HG02970 (cell line): ENCODE data around the gene STAB1.

ENCODE experiments used
- ATAC-seq: cut with Tn5 transposase; IDR thresholded peaks from one replicate; pipeline ENCODE4 v1.9.1; 2021; ENCODE audit warnings: mild to moderate bottlenecking, moderate library complexity, moderate number of reproducible peaks; ENCODE audit not compliant: unreplicated experiment, low FRiP score

STAB1 gene

GRCh38 chr3:52458770-52459545 lies 36.2 kb upstream of the STAB1 start:
- no peak for ATAC-seq

DNA sequence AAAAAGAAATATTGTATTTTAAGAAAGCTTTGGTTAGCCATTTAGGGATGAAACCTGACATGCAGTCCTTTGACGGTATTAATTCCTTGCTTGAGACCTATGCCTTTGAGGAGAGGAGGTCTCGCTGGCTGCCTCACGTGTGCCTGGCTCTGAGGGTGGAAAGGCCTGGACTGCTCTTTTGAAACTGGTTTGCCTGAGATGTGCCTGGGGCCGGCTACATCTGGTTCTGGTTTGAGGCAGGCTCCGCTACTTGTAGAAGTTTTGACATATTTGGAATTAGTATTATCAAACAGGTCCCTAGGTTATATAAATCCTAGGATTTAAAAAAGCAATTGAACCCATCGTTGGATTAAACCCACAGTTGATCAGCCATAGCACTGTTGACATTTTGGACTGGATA lies 33.3 kb upstream of the STAB1 start:
- ATAC-seq, result no peak

GRCh38 chr3:52463416-52463815 lies 31.7 kb upstream of the STAB1 start:
- ATAC-seq, result no peak

DNA sequence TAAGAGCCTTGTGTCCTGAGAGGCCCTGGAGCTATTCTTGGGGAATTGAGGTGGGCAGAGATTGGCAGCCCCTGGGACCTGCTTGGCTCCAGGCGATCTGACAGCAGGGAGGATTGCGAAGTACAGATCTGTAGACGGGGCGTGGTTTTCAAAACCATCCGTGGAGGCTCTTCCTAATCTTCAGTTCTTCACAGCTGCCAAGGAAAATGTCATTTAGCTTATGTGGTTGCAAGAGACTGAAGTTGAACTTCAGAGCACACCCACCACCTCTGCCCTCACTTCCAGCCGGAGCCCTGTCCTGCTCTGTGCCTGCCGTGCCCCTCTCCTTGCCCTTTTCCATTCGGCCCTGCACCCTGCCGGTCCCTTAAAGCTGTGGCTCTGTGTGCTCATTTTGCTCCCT lies 26.8 kb upstream of the STAB1 start:
- no peak for ATAC-seq

- no peak for ATAC-seq
Measured at GRCh38 chr3:52469001-52469400, 26.1 kb upstream of the STAB1 start.

GRCh38 chr3:52470920-52471319 lies 24.2 kb upstream of the STAB1 start:
- ATAC-seq, result no peak

DNA sequence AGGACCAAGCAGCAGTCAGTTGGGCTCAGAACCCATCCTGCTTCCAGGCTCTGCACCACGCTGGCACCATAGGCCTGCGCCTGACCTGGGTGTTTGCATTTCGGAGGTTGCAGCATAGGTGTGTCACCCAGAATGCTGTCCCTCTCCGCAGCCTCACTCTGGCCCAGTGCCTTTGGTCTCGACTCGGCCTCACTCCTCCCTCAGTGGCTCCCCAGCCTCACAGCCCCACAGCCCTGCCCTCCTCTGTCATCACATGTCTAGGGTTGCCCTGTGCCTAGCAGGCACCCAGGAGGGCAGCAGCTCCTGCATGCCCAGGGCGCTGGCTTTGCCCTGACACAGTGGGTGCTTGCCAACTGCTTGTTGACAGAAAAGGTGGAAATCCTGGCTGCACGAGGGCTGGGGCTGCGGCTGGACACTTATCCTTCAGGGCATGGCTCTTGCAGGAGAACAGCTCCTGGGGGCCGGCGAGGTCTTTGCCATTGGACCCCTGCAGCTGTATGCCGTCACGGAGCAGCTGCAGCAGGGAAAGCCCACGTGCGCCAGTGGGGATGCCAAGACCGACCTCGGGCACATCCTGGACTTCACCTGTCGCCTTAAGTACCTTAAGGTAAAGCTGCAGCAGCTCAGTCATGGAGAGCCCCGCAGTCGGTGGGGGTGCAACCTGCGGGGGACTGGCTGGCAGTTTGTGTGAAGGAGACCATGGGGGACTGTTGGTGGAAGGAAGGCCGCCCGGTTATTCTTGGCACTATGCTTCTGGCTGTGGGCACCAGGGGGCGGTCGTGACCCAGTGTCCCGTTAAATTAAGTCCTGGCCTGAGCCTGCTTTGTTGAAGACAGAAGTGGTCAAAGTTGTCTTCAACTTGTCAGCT lies 23.5 kb upstream of the STAB1 start:
- no peak for ATAC-seq

DNA sequence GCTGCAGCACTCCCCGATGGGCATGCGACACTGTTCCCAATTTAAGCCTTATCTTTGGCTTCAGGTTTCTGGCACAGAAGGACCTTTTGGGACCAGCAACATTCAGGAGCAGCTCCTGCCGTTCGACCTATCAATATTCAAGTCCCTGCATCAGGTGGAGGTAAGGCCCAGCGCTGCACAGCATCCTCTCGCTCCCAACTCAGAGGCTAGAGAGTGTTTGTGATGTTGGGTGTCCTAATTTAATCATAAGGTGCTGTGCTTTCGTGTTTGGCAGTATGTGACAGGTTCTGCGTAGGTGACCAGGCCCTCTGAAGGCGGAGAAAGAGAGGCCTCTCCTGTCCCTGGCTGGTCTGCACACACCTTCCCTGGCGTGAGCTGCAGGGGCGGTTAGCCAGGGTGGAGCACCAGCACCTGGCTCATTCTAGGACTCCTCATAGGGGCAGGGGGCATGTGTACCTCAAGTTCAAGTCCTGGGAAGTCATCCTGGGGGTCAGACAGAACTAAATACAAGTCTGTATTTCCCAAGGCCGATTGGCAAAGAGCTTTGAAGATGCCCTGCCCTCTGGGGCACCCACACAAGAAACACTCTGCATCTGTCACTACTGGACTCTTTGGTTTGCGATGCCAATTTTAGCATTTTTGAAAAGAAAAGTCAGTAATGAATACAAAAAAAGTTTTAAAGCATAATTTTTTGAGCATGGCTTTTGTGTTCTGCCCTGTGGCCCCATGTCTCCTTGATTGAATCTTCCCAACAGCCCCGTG lies 22.7 kb upstream of the STAB1 start:
- ATAC-seq, result no peak

- no peak for ATAC-seq
Measured at GRCh38 chr3:52473026-52473425, 22.1 kb upstream of the STAB1 start.

DNA sequence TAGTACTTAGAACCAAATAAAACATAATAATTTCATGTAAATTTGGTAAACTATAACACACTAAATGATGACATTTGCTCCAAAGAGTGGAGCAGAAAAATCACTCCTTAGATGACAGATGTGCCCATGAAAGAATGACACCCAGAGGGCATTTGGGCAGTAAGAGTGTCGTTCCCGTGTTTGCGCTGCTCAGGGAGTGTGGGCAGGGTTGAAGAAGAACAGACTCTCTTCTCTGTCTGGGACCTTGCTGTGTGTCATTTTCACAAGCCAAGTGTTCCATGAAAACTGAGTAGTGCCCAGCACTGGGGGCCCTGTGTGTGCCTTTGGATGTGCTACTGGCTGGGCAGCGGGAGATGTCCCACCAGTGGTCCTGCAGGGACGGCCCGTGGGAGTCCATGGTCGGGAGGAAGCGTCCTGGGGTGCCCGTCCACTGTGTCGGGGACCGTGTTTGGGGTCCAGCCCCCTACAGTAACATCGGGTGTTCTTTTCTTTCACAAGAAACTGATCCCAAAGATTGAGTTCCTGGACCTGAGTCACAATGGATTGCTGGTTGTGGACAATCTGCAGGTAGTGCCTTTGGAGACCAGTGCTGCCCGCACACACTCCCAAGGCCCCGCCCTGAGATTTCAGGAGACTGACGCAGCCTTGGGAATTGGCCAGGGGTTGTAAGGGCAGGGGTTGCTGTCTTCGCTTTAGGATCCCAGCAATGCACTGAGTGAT lies 17.9 kb upstream of the STAB1 start:
- ATAC-seq, result no peak

GRCh38 chr3:52477796-52478095 lies 17.4 kb upstream of the STAB1 start:
- ATAC-seq, result no peak

GRCh38 chr3:52479037-52479876 lies 15.9 kb upstream of the STAB1 start:
- ATAC-seq, result no peak

DNA sequence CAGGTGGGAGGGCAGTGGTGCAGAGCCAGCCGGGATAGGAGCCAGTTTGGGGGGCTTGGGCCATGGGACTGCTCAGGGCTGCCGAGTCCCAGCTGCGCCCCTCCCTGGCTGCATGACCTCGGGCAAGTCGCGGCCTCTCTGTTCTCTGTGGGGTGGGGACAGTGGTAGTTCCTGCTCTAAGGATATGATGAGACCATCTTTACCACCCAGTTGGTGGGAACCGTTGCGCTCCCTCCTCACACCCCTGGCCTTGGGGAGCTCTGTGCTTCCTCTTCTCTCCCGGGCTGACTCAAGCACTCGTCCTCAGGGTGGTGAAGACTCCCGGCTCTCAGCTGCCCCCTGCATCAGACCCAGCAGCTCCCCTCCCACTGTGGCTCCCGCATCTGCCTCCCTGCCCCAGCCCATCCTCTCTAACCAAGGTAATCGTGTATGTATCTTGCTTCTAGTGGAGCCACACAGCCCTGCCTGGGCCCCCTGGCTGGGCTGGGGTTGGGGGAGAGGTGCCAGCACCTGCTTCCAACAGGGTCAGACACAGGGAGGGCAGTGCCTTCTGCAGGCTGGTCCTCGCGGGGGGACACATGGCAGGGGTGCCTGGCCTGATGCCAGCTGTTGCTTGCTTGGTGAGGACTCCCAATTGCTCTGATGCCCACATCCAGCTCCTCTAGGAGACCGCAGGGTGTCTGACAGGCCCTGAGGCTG lies 15.1 kb upstream of the STAB1 start:
- ATAC-seq, result no peak

GRCh38 chr3:52480768-52481715 lies 14.1 kb upstream of the STAB1 start:
- ATAC-seq, result no peak

DNA sequence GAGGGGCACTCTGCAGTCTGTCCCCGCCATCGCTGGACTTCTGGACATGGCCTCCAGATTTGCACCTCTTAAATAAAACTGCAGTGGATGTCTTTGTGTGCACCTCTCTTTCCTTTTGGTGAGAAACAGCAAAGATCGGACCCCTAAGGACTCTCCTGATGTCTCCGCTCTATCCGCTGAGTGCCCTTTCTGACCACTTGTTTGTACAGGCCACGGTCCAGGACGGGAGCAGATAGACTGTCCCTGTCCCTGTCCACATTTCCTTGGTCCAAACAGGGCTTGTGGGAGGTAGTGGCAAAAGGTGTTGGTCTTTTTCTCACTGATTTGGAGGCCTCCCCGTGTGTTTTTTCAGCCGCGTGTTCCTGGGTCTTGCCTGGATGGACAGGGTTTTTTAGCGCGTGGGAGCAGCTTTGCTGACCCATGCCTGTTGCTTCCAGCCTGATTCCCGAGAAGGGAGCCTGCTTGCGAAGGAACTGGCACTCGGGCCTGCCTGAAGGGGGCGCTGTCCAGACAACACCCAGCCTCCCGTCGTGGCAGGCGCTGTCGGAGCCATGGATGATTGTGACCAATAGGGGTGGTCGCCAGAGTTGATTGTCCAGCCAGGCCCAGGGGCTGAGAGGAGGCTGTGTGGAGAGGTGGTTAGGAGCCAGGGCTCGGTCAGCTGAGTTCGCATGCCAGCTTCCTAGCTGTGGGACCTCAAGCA lies 13.2 kb upstream of the STAB1 start:
- no peak for ATAC-seq

DNA sequence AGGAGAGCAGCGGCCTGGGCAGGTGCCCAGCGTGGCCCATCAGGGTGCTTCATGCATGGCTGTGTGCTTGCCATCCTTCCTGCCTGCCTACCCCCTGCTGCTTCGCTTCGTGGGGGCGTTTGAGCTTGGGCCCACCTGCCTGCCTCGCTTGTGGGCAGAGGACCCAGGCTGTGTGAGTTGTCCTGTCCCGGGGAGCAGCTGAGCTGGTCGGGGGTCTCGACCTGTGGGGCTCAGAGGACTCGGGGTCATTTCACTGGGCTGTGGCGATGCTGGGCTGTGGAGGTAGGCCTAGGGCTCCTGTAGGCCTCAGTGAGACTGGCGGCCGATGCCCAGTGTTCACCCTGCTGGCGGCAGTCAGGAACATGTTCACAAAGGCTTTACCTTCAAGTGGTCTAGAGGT lies 12.1 kb upstream of the STAB1 start:
- no peak for ATAC-seq

- ATAC-seq, result no peak
Measured at GRCh38 chr3:52483577-52484381, 11.4 kb upstream of the STAB1 start.
